HCT116 (cell line): Measurements from ENCODE around the gene ALPP. TPM values are rescaled to one million over a fixed set of nuclear protein-coding genes. Genes with fewer than 3 reads are reported as not detected.
A peak's percentile ranks its signal among the peaks of the same experiment; 100 is the strongest.
"Not testable (repeated sequence)": the region's sequence is repeated elsewhere in the genome, so short reads cannot be mapped to it uniquely, and the experiment has no call there.

Source experiments
- ATAC-seq: fragments of 200-7000 bp; cut with Tn5 transposase; 2 replicates; pipeline ENCODE4 v1.9.1; 2020; ENCODE audit warnings: mild to moderate bottlenecking, moderate library complexity
- BruUV-seq: library from RNA; stranded (reverse); fragments of 400-500 nt; replicated peaks from 2 replicates; lab custom pipeline; 2021; lab: Mats Ljungman, UMichigan
- CTCF ChIA-PET: fragments of 300-600 bp; sonication (Branson Sonifier 250); formaldehyde crosslinking; loops from one replicate; lab custom pipeline; 2021; ENCODE audit warnings: antibody characterized with exemption; lab: Charles Lee
- POLR2A ChIA-PET: fragments of 300-600, 350-600 bp; sonication (Branson Sonifier 250); formaldehyde crosslinking; loops from one replicate; lab custom pipeline; 2021; ENCODE audit warnings: antibody characterized with exemption; lab: Charles Lee
- RAD21 ChIA-PET, 2 experiments: fragments of 300-600 bp; sonication (Branson Sonifier 250); formaldehyde crosslinking; loops; one replicate each; lab custom pipeline; 2023; ENCODE audit warnings: low total read pairs in 2 of 2; ENCODE audit not compliant: uncharacterized antibody in 2 of 2, unreplicated experiment in 2 of 2, low non-redundant PET in 1 of 2; lab: Charles Lee
- DNase-seq: peaks from one replicate; pipeline ENCODE4 v3.0.0-alpha.2; 2010; ENCODE audit warnings: low read depth, low spot score
- H2AFZ ChIP-seq: fragments of 200-600 bp; shearing (Covaris generic), sonication (generic); 2 replicates; pipeline ENCODE4 v1.6.1; 2017; ENCODE audit warnings: low read depth, mixed run types, mixed read lengths, antibody characterized with exemption, low read length; ENCODE audit not compliant: poor library complexity, severe bottlenecking
- H3K27ac ChIP-seq: 2 replicates; pipeline ENCODE4 v1.5.1; 2012; ENCODE audit warnings: low read depth, low read length
- H3K27me3 ChIP-seq: fragments of 200-600 bp; sonication (generic); 2 replicates; pipeline ENCODE4 v1.6.1; 2016; ENCODE audit warnings: mixed run types, low read length, mixed read lengths; ENCODE audit not compliant: insufficient read depth
- H3K36me3 ChIP-seq, 2 experiments: fragments of 200-500 bp in 1 of 2; fragments of 200-600 bp in 1 of 2; sonication (Bioruptor generic) in 1 of 2; sonication (generic) in 1 of 2; 2 replicates each; pipeline versions ENCODE4 v1.5.1 to v1.6.1; 2014 to 2016; ENCODE audit warnings: low read length in 2 of 2, inconsistent platforms in 1 of 2, mixed read lengths in 1 of 2, mixed run types in 1 of 2; ENCODE audit not compliant: insufficient read depth in 2 of 2, control insufficient read depth in 1 of 2
- H3K4me1 ChIP-seq, 2 experiments: fragments of 200-600 bp in 1 of 2; sonication (generic) in 1 of 2; 2 replicates each; pipeline versions ENCODE4 v1.5.1 to v1.6.1; 2012 to 2017; ENCODE audit warnings: low read length in 2 of 2, inconsistent platforms in 1 of 2, mild to moderate bottlenecking in 1 of 2, mixed read lengths in 1 of 2, mixed run types in 1 of 2, moderate library complexity in 1 of 2; ENCODE audit not compliant: insufficient read depth in 2 of 2, control insufficient read depth in 1 of 2
- H3K4me2 ChIP-seq: fragments of 200-600 bp; sonication (generic); 2 replicates; pipeline ENCODE4 v1.6.1; 2017; ENCODE audit warnings: mixed run types, low read length, mixed read lengths
- H3K4me3 ChIP-seq, 2 experiments: fragments of 200-600 bp in 1 of 2; sonication (generic) in 1 of 2; replicated peaks in 1 of 2; 2 replicates each; pipeline ENCODE4 v1.5.1; 2011 to 2016; ENCODE audit warnings: low read length in 2 of 2, control low read depth in 1 of 2, low read depth in 1 of 2, mild to moderate bottlenecking in 1 of 2, mixed read lengths in 1 of 2, mixed run types in 1 of 2
- H3K79me2 ChIP-seq: fragments of 200-600 bp; sonication (generic); 2 replicates; pipeline ENCODE4 v1.6.1; 2017; ENCODE audit warnings: mild to moderate bottlenecking, mixed run types, low read length, moderate library complexity, mixed read lengths; ENCODE audit not compliant: insufficient read depth
- H3K9ac ChIP-seq: fragments of 200-600 bp; sonication (generic); 2 replicates; pipeline ENCODE4 v1.6.1; 2016; ENCODE audit warnings: low read length, mixed read lengths
- H3K9me2 ChIP-seq: fragments of 200-600 bp; sonication (generic), shearing (Covaris generic); 2 replicates; pipeline ENCODE4 v1.6.1; 2017; ENCODE audit warnings: mixed run types, mild to moderate bottlenecking, moderate library complexity; ENCODE audit not compliant: insufficient read depth
- H3K9me3 ChIP-seq, 2 experiments: fragments of 200-500 bp in 1 of 2; fragments of 200-600 bp in 1 of 2; sonication (Bioruptor generic) in 1 of 2; sonication (generic) in 1 of 2; 2 replicates each; pipeline ENCODE4 v1.6.1; 2014 to 2017; ENCODE audit warnings: low read length in 2 of 2, mixed read lengths in 2 of 2, inconsistent platforms in 1 of 2, low read depth in 1 of 2, mild to moderate bottlenecking in 1 of 2, mixed run types in 1 of 2, moderate library complexity in 1 of 2; ENCODE audit not compliant: control insufficient read depth in 1 of 2, insufficient read depth in 1 of 2
- H4K20me1 ChIP-seq: fragments of 200-600 bp; sonication (generic), shearing (Covaris generic); 2 replicates; pipeline ENCODE4 v1.6.1; 2017; ENCODE audit warnings: mixed run types, mild to moderate bottlenecking, moderate library complexity; ENCODE audit not compliant: insufficient read depth
- CEBPB ChIP-seq: IDR thresholded peaks from 2 replicates; pipeline ENCODE4 v1.6.1; 2012; ENCODE audit warnings: low read depth
- EGR1 ChIP-seq: IDR thresholded peaks from 2 replicates; pipeline ENCODE4 v1.6.1; 2012; ENCODE audit warnings: low read depth
- ELF1 ChIP-seq: IDR thresholded peaks from 2 replicates; pipeline ENCODE4 v1.6.1; 2012; ENCODE audit warnings: low read depth, borderline replicate concordance
- EZH2 ChIP-seq: fragments of 200-600 bp; sonication (generic); IDR thresholded peaks from 2 replicates; pipeline ENCODE4 v1.6.1; 2017; ENCODE audit warnings: antibody characterized with exemption, mixed run types
- EZH2phosphoT487 ChIP-seq: fragments of 200-600 bp; IDR thresholded peaks from 2 replicates; pipeline ENCODE4 v1.6.1; 2018; ENCODE audit warnings: antibody characterized with exemption, borderline replicate concordance
- FOSL1 ChIP-seq: IDR thresholded peaks from 2 replicates; pipeline ENCODE4 v1.6.1; 2012; ENCODE audit warnings: low read depth
- POLR2A ChIP-seq: IDR thresholded peaks from 2 replicates; pipeline ENCODE4 v1.7.0; 2011; ENCODE audit warnings: borderline replicate concordance; ENCODE audit not compliant: insufficient read depth, insufficient read length; ENCODE audit errors: extremely low read depth
- POLR2AphosphoS5 ChIP-seq: IDR thresholded peaks from 2 replicates; pipeline ENCODE4 v1.6.1; 2011; ENCODE audit warnings: mild to moderate bottlenecking, low read depth, low read length, moderate library complexity
- RAD21 ChIP-seq: IDR thresholded peaks from 2 replicates; pipeline ENCODE4 v1.6.1; 2012; ENCODE audit warnings: low read depth, mild to moderate bottlenecking
- SP1 ChIP-seq: IDR thresholded peaks from 2 replicates; pipeline ENCODE4 v1.6.1; 2012; ENCODE audit warnings: low read depth
- ZNF274 ChIP-seq: fragments of 200-500 bp; sonication (Bioruptor generic); IDR thresholded peaks from 2 replicates; pipeline ENCODE4 v1.6.1; 2014; ENCODE audit warnings: mild to moderate bottlenecking, low read depth, low read length, inconsistent platforms
- intact Hi-C: fragments of 100-400 bp; cut with micrococcal nuclease; formaldehyde crosslinking; loops from 2 replicates; pipeline ENCODE4 v1.10.0; 2022
- total RNA-seq: library from RNA; stranded (reverse); gene quantifications from one replicate; pipeline ENCODE4 v1.2.1, GENCODE V29; 2021; ENCODE audit not compliant: unreplicated experiment
- TF ChIP-seq, protein P1 (sequence below): IDR thresholded peaks from 2 replicates; pipeline ENCODE4 v1.6.1; 2012

ALPP gene
- total RNA-seq, 1 experiment from 2014 or later = 0.34 TPM

DNA sequence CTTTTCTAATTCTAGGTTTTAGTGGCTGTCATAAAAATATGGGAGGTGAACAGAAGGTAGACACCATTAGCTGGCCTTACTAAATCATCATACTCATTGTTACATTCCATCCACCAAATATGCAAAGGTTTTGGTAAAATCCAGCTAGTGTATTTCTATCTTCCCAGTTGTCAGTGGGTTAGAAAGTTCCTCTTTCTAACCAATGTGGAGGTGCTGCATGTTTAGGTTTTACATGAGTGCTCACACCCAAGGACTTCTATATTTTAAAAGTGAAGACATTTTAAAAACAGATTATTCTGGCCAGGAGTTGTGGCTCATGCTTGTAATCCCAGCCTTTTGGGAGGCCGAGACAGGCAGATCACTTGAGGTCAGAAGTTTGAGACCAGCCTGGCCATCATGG is 5.9 kb downstream of the ALPP start:
- BruUV-seq = no TSS peak
- ChIA-PET POLR2A (no interaction called here), RAD21 (no interaction called here), CTCF (no interaction called here)
- ATAC-seq (no peak), DNase-seq (no peak)
- H3K4me2 ChIP-seq = no peak overlapping the region
- intact Hi-C loops = no loop called here
- no peaks in the 10 kb centered on the region for H3K36me3 ChIP-seq
- peaks cover 13 to 14% of the 10 kb centered on the region in 2 experiments for H3K4me1 ChIP-seq
- no peaks in the 10 kb centered on the region for H3K27me3 ChIP-seq
- no peaks in the 10 kb centered on the region for H3K9me2 ChIP-seq
- TF ChIP-seq RAD21 (no peak), POLR2A (no peak), EZH2phosphoT487 (no peak), ZNF274 (no peak), CEBPB (no peak), FOSL1 (no peak), EGR1 (no peak), EZH2 (no peak), ELF1 (no peak), POLR2AphosphoS5 (no peak), SP1 (no peak)
- TF ChIP-seq, protein P1, sequence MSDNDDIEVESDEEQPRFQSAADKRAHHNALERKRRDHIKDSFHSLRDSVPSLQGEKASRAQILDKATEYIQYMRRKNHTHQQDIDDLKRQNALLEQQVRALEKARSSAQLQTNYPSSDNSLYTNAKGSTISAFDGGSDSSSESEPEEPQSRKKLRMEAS = no peak
- H3K27ac ChIP-seq = no peak overlapping the region
- H3K4me3 ChIP-seq = no peak overlapping the region
- no peaks in the 10 kb centered on the region for H4K20me1 ChIP-seq
- no peaks in the 10 kb centered on the region for H3K9me3 ChIP-seq
- no peaks in the 10 kb centered on the region for H3K79me2 ChIP-seq
- no peak overlapping the region for H3K9ac ChIP-seq
- no peak overlapping the region for H2AFZ ChIP-seq

DNA sequence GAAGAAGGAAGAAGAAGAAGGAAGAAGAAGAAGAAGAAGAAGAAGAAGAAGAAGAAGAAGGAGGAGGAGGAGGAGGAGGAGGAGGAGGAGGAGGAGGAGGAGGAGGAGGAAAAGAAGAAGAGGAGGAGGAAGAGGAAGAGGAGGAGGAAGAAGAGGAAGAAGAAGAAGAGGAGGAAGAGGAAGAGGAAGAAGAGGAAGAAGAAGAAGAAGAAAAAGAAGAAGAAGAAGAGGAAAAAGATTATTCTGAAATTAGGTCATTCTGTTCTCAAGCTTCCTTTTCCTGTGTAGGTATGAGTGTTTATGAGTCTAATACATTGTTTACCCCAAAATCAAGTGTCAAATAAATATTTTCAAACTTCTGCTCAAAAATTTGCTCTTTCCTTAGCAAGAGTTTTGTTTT is 6.5 kb downstream of the ALPP start:
- H3K27ac ChIP-seq, H3K9me3 ChIP-seq, DNase-seq, H3K79me2 ChIP-seq, H3K9me2 ChIP-seq, H4K20me1 ChIP-seq, RAD21 ChIA-PET, H3K27me3 ChIP-seq, ATAC-seq, BruUV-seq, intact Hi-C loops, H3K9ac ChIP-seq, POLR2A ChIA-PET, H3K36me3 ChIP-seq: not testable (repeated sequence)
- peak overlapping the region; percentile 4 for H2AFZ ChIP-seq
- CTCF ChIA-PET = interaction anchor here (0.8 to 1.1 kb wide), 2 partner anchors 21 to 54 kb away, joined by 3 read pairs; no protein-coding TSS in a partner anchor
- peak overlapping the region; percentile 58 for H3K4me2 ChIP-seq
- peaks cover 13 to 14% of the 10 kb centered on the region in 2 experiments for H3K4me1 ChIP-seq
- peak overlapping the region in 1 of 2 experiments; percentile 10; a peak in 1 of 4 replicates for H3K4me3 ChIP-seq
